AG04450 (cell line): Measurements from ENCODE around the gene ABCC2. TPM values are rescaled to one million over a fixed set of nuclear protein-coding genes. Genes with fewer than 3 reads are reported as not detected.

Source experiments
- CTCF ChIA-PET: fragments of 300-600, 350-600 bp; formaldehyde crosslinking; extraction: SDS; loops from one replicate; lab custom pipeline; 2022; ENCODE audit warnings: antibody characterized with exemption, inconsistent platforms; lab: Charles Lee
- POLR2A ChIA-PET: fragments of 350-600 bp; formaldehyde crosslinking; extraction: SDS; loops from one replicate; lab custom pipeline; 2021; ENCODE audit warnings: antibody characterized with exemption, inconsistent platforms; lab: Yijun Ruan, JAX
- DNase-seq: peaks from one replicate; pipeline ENCODE4 v3.0.0-alpha.2; 2011; ENCODE audit warnings: low read depth, low spot score
- H3K27ac ChIP-seq: one replicate; pipeline ENCODE4 v1.5.1; 2012; ENCODE audit warnings: low read depth, low read length, control low read depth
- H3K27me3 ChIP-seq: one replicate; pipeline ENCODE4 v1.6.0; 2012; ENCODE audit warnings: low read length; ENCODE audit not compliant: control insufficient read depth, insufficient read depth
- H3K4me3 ChIP-seq: 2 replicates; pipeline ENCODE4 v1.5.1; 2011; ENCODE audit warnings: mild to moderate bottlenecking, low read depth, low read length, control low read depth
- H3K9me3 ChIP-seq: 2 replicates; pipeline ENCODE4 v1.5.1; 2012; ENCODE audit warnings: low read length; ENCODE audit not compliant: control insufficient read depth, insufficient read depth
- polyA plus RNA-seq: library from polyadenylated mRNA; depleted of rRNA; stranded (reverse); fragments of >200 nt; gene quantifications from 2 replicates; pipeline ENCODE4 v1.2.3, GENCODE V29; 2011
- TF ChIP-seq, protein P1 (sequence below): IDR thresholded peaks from 2 replicates; pipeline ENCODE4 v1.5.1; 2011; ENCODE audit warnings: low read depth, low read length, control low read depth, inconsistent platforms

Gene ABCC2
- polyA plus RNA-seq, 1 experiment, result 1.2 TPM

DNA sequence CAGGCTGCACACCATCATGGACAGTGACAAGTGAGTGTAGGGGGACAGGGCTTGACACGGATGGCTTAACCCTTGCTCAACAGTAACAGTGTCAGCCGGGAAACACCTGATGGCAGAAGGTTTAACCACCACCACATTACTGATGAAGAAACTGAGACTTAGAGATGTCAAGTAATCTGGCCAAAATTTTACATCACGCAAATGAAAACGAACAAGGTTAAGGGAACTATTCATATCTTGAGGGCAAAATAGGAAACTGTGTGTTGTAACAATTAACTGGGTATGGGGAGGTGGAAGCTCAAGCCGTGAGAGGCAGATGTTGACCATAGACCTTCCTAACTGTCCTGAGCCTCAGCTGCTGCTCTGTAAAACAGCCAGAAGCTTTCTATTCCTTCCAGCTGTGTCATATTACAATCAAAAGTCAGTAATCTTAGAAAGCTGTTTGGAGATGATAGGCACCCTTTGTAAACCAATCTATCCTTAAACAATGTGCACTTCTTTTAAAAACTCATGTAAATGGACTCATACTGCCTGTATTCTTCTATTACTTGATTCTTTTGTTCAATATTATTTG lies 68.4 kb downstream of the ABCC2 start:
- TF ChIP-seq, protein P1, sequence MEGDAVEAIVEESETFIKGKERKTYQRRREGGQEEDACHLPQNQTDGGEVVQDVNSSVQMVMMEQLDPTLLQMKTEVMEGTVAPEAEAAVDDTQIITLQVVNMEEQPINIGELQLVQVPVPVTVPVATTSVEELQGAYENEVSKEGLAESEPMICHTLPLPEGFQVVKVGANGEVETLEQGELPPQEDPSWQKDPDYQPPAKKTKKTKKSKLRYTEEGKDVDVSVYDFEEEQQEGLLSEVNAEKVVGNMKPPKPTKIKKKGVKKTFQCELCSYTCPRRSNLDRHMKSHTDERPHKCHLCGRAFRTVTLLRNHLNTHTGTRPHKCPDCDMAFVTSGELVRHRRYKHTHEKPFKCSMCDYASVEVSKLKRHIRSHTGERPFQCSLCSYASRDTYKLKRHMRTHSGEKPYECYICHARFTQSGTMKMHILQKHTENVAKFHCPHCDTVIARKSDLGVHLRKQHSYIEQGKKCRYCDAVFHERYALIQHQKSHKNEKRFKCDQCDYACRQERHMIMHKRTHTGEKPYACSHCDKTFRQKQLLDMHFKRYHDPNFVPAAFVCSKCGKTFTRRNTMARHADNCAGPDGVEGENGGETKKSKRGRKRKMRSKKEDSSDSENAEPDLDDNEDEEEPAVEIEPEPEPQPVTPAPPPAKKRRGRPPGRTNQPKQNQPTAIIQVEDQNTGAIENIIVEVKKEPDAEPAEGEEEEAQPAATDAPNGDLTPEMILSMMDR, result no peak
- POLR2A ChIA-PET, result no interaction called here
- no peaks in the 10 kb centered on the region for H3K27me3 ChIP-seq
- no peak overlapping the region for H3K27ac ChIP-seq
- no peak overlapping the region for H3K4me3 ChIP-seq
- CTCF ChIA-PET, result interaction anchor here (1.6 to 14.8 kb wide), 2 partner anchors 114 to 196 kb away, joined by 4 to 325 read pairs; no protein-coding TSS in a partner anchor
- no peaks in the 10 kb centered on the region for H3K9me3 ChIP-seq
- no peak for DNase-seq

DNA sequence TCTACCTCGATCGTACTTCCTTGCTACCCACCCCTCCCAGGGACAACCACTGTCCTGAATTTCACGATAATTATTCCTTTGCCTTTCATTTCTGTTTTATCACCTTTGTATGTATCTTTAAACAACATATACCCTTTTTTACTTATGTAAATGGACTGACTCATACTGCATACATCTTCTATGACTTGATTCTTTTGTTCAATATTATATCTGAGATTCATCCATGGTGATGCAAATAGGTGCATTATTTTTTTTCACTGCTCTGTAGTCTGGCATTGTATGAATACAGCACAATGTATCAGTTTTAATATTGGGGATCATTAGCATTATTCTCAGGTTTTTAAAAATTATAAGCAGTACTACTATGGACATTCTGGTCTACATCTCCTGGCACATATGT lies 69.4 kb downstream of the ABCC2 start:
- CTCF ChIA-PET, result interaction anchor here (0.6 to 14.8 kb wide), 3 partner anchors 77 to 195 kb away, joined by 3 to 325 read pairs (median 4); no protein-coding TSS in a partner anchor
- TF ChIP-seq, protein P1, result no peak
- no peak overlapping the region for H3K4me3 ChIP-seq
- DNase-seq, result no peak
- H3K27me3 ChIP-seq, result no peaks in the 10 kb centered on the region
- no peaks in the 10 kb centered on the region for H3K9me3 ChIP-seq
- POLR2A ChIA-PET, result no interaction called here
- no peak overlapping the region for H3K27ac ChIP-seq

- TF ChIP-seq, protein P1, result no peak
- H3K27me3 ChIP-seq, result no peaks in the 10 kb centered on the region
- H3K27ac ChIP-seq, result no peak overlapping the region
- no peaks in the 10 kb centered on the region for H3K9me3 ChIP-seq
- no peak overlapping the region for H3K4me3 ChIP-seq
- ChIA-PET POLR2A (interaction anchor here (0.6 kb wide), 1 partner anchor 24 kb away, joined by 5 read pairs; no protein-coding TSS in a partner anchor), CTCF (interaction anchor here (0.7 to 14.8 kb wide), 3 partner anchors 124 to 194 kb away, joined by 3 to 325 read pairs (median 5); no protein-coding TSS in a partner anchor)
- DNase-seq, result no peak
Observed at GRCh38 chr10:99852481-99853213, 70.2 kb downstream of the ABCC2 start.

GRCh38 chr10:99853655-99854054 lies 71.2 kb downstream of the ABCC2 start:
- Histone ChIP-seq H3K27ac (no peak overlapping the region), H3K9me3 (no peaks in the 10 kb centered on the region), H3K4me3 (no peak overlapping the region), H3K27me3 (no peaks in the 10 kb centered on the region)
- TF ChIP-seq, protein P1, result no peak
- DNase-seq, result no peak
- CTCF ChIA-PET, result interaction anchor here (1.1 to 14.8 kb wide), 6 partner anchors 8 to 387 kb away, joined by 3 to 325 read pairs (median 10); partner anchors contain the start of genes COX15, CUTC and DNMBP
- POLR2A ChIA-PET, result no interaction called here

DNA sequence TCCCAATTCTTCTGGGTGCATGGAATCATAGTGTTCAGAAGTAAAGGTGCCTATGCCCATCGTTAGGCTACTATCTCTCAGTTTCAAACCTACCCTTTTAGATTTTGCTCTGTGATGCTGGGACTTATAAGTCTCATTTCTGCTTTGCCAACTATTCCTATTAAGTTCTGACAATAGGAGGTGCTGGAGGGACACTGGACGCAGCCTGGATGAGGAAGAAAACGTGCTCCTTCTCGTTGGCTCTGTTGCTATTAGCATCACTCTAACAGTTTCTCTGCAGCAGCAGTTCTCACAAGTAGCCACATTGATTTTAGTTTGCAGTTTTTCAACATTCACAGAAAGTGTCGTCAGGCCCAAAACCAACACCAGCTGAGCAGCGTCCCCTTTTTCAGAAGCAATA lies 72.4 kb downstream of the ABCC2 start:
- no peaks in the 10 kb centered on the region for H3K27me3 ChIP-seq
- peak; percentile 61 for DNase-seq
- H3K9me3 ChIP-seq, result no peaks in the 10 kb centered on the region
- ChIA-PET CTCF (interaction anchor here (0.6 to 14.8 kb wide), 12 partner anchors 9 to 386 kb away, joined by 3 to 325 read pairs (median 4); partner anchors contain the start of genes COX15, CUTC and DNMBP), POLR2A (no interaction called here)
- no peak overlapping the region for H3K27ac ChIP-seq
- TF ChIP-seq, protein P1, result peak; percentile 76
- H3K4me3 ChIP-seq, result no peak overlapping the region
